ENCODE measurements around the gene CYP46A1. TPM values are rescaled to one million over a fixed set of nuclear protein-coding genes. Genes with fewer than 3 reads are reported as not detected.

The CYP46A1 gene
- total and polyA plus RNA-seq, 2 donors from 2014 or later: 0.82 to 2.5 TPM

DNA sequence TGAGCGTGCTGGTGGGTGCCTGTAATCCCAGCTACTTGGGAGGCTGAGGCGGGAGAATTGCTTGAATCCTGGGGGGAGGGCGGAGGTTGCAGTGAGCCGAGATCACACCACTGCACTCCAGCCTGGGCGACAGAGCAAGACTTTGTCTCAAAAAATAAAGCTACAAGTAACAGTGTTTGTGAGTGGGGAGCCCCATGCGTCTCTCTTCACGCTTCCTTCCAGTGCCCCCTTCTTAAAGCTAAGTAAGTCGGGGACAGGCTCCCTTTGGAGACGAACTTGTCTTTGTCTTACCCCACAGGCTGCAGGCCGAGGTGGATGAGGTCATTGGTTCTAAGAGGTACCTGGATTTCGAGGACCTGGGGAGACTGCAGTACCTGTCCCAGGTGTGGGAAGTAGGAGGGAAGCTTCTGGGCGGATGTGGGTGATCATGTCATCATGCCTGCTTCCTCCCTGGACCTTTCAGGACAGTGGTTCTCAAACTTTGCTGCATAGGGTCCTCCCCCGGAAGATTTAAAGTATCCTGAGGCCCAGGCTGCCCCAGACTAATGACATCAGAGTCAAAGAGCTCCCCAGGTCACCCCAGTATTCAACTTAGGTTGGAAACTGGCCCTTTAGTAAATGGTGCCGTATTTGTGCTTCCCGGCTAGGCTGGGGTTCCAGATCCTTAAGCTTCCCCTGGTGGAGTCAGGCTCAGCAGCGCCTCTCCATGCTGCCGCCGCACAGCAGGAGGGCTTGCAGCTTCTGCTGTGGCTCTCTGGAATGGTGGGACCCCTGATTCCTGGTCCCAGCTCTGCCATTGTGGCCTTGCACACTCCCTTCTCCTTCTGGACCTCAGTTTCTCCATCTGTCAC lies 37.1 kb downstream of the CYP46A1 start:
- no peak overlapping the region for H3K4me3 ChIP-seq (ENCODE audit: low read length in 3 of 3)
- DNase-seq (no peak), FAIRE-seq (no peak)
- no peaks in the 10 kb centered on the region for H3K9me3 ChIP-seq (ENCODE audit: control insufficient read depth in 2 of 3, insufficient read depth in 1 of 3, low read length in 3 of 3)
- H3K36me3 ChIP-seq (ENCODE audit: control insufficient read depth in 2 of 3, insufficient read depth in 3 of 3, low read length in 3 of 3): no peaks in the 10 kb centered on the region
- TF ChIP-seq, protein P1, sequence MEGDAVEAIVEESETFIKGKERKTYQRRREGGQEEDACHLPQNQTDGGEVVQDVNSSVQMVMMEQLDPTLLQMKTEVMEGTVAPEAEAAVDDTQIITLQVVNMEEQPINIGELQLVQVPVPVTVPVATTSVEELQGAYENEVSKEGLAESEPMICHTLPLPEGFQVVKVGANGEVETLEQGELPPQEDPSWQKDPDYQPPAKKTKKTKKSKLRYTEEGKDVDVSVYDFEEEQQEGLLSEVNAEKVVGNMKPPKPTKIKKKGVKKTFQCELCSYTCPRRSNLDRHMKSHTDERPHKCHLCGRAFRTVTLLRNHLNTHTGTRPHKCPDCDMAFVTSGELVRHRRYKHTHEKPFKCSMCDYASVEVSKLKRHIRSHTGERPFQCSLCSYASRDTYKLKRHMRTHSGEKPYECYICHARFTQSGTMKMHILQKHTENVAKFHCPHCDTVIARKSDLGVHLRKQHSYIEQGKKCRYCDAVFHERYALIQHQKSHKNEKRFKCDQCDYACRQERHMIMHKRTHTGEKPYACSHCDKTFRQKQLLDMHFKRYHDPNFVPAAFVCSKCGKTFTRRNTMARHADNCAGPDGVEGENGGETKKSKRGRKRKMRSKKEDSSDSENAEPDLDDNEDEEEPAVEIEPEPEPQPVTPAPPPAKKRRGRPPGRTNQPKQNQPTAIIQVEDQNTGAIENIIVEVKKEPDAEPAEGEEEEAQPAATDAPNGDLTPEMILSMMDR (IDR thresholded peaks at IDR 0.05; ENCODE audit: borderline replicate concordance, extremely low read depth, insufficient read depth): no peak
- intact Hi-C loops (cut with DNase I): no loop called here
- no peaks in the 10 kb centered on the region for H3K27me3 ChIP-seq (ENCODE audit: control insufficient read depth, insufficient read depth, low read length)
- H3K9ac ChIP-seq (ENCODE audit: low read length in 3 of 3): no peak overlapping the region
- no peak overlapping the region for H3K27ac ChIP-seq (ENCODE audit: low read depth in 2 of 2, low read length in 2 of 2)
- H3K4me1 ChIP-seq (ENCODE audit: control insufficient read depth in 2 of 3, insufficient read depth in 2 of 3, low read depth in 1 of 3, low read length in 3 of 3): peaks cover 0 to under 1% (median 0%) of the 10 kb centered on the region in 3 donors

DNA sequence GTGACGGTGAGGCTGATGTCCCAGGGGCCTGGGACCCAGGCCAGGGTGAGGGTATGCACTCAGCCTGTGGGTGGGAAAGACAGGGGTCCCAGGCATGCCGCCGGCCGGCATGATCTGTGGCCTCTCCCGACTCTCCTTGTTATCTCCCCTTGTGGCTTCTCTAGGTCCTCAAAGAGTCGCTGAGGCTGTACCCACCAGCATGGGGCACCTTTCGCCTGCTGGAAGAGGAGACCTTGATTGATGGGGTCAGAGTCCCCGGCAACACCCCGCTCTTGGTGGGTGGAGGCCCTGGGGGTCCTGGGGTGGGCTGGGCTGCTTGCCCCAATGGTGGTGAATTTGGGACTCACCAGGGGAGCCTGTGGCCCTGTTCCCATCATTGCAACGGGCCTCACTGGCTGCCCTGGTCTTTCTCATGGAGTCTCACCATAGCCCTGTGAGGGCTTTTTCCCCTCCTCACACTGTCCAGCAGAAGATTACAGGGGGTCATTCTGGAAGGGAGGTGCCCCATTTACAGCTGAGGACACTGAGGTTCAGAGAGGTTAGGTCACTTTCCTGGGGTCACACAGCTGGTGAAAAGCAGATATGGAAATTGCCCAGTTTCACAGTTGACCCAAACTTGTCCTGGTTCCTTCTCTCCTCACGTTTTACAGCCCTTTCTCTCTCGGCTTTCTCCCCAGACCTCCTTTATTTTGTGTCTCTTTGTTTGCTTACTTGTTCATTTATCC lies 37.9 kb downstream of the CYP46A1 start:
- Histone ChIP-seq H3K4me3 (ENCODE audit: low read length in 3 of 3) (no peak overlapping the region), H3K27ac (ENCODE audit: low read depth in 2 of 2, low read length in 2 of 2) (no peak overlapping the region), H3K9ac (ENCODE audit: low read length in 3 of 3) (no peak overlapping the region), H3K4me1 (ENCODE audit: control insufficient read depth in 2 of 3, insufficient read depth in 2 of 3, low read depth in 1 of 3, low read length in 3 of 3) (peaks cover 0 to 3% (median 0%) of the 10 kb centered on the region in 3 donors), H3K9me3 (ENCODE audit: control insufficient read depth in 2 of 3, insufficient read depth in 1 of 3, low read length in 3 of 3) (no peaks in the 10 kb centered on the region), H3K27me3 (ENCODE audit: control insufficient read depth, insufficient read depth, low read length) (no peaks in the 10 kb centered on the region), H3K36me3 (ENCODE audit: control insufficient read depth in 2 of 3, insufficient read depth in 3 of 3, low read length in 3 of 3) (no peaks in the 10 kb centered on the region)
- DNase-seq (no peak), FAIRE-seq (no peak)
- TF ChIP-seq, protein P1 (IDR thresholded peaks at IDR 0.05; ENCODE audit: borderline replicate concordance, extremely low read depth, insufficient read depth): no peak
- intact Hi-C loops (cut with DNase I): no loop called here

- intact Hi-C loops (cut with DNase I): no loop called here
- no peak for DNase-seq
- Histone ChIP-seq H3K27me3 (ENCODE audit: control insufficient read depth, insufficient read depth, low read length) (no peaks in the 10 kb centered on the region), H3K27ac (ENCODE audit: low read depth in 2 of 2, low read length in 2 of 2) (no peak overlapping the region), H3K9me3 (ENCODE audit: control insufficient read depth in 2 of 3, insufficient read depth in 1 of 3, low read length in 3 of 3) (no peaks in the 10 kb centered on the region), H3K4me1 (ENCODE audit: control insufficient read depth in 2 of 3, insufficient read depth in 2 of 3, low read depth in 1 of 3, low read length in 3 of 3) (peaks cover 0 to 3% (median 0%) of the 10 kb centered on the region in 3 donors), H3K36me3 (ENCODE audit: control insufficient read depth in 2 of 3, insufficient read depth in 3 of 3, low read length in 3 of 3) (no peaks in the 10 kb centered on the region), H3K9ac (ENCODE audit: low read length in 3 of 3) (no peak overlapping the region), H3K4me3 (ENCODE audit: low read length in 3 of 3) (no peak overlapping the region)
- TF ChIP-seq, protein P1 (IDR thresholded peaks at IDR 0.05; ENCODE audit: borderline replicate concordance, extremely low read depth, insufficient read depth): no peak
- FAIRE-seq: no peak
Measured at GRCh38 chr14:99722741-99723140, 38.6 kb downstream of the CYP46A1 start.
